Activated naive CD4-positive, alpha-beta T cell treated with anti-CD3 and anti-CD28 coated beads, Interleukin-2, amount 50 U/mL, for 72 hours (primary cell): ENCODE results near the gene CAMK4. TPM values are rescaled to one million over a fixed set of nuclear protein-coding genes. Genes with fewer than 3 reads are reported as not detected.

Experiments used
- ATAC-seq, 2 donors: fragments of 150-1000 bp; cut with Tn5 transposase; 2 replicates each; pipeline ENCODE4 v1.10.0; 2021; ENCODE audit warnings: mild to moderate bottlenecking in 2 of 2, moderate library complexity in 2 of 2
- DNase-seq, 2 donors: peaks; one replicate each; pipeline ENCODE4 v3.0.0; 2021 to 2022; ENCODE audit warnings: low spot score in 2 of 2
- H3K27ac Mint-ChIP-seq, 2 donors: one replicate each; pipeline ENCODE4 v1.8.0; 2022; ENCODE audit warnings: mild to moderate bottlenecking in 2 of 2, mixed read lengths in 2 of 2
- H3K36me3 Mint-ChIP-seq, 2 donors: one replicate each; pipeline ENCODE4 v1.8.0; 2022; ENCODE audit warnings: mixed read lengths in 2 of 2
- H3K9me3 Mint-ChIP-seq, 2 donors: one replicate each; pipeline ENCODE4 v1.8.0; 2022; ENCODE audit warnings: mixed read lengths in 2 of 2
- total RNA-seq, 2 donors: library from RNA; stranded (reverse); gene quantifications; one replicate each; pipeline ENCODE4 v1.2.3, GENCODE V29; 2022

CAMK4 gene
- total RNA-seq, 2 donors from 2014 or later = 39.0 to 51.3 TPM

DNA sequence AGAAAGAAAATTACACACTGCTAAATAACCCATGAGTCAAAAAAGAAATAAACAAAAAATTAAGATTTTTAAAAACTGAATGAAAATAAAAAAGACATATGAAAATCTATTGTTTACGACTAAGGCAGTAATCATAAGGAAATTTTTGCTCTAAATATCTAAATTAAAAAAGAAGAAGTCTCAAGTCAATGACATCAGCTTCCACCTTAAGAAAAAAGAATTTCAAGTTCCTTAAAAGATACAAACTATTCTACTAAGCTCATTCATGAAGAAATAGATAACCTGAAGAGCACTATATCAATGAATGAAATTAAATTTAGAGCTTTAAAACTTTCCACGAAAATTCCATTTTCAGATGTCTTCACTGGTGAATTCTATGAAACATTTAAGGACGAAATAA, 303.9 kb downstream of the CAMK4 start:
- DNase-seq (no peak), ATAC-seq (no peak)
- H3K9me3 Mint-ChIP-seq = peaks cover 0 to 4% of the 10 kb centered on the region in 2 donors
- H3K36me3 Mint-ChIP-seq = no peaks in the 10 kb centered on the region
- H3K27ac Mint-ChIP-seq = no peak overlapping the region

- peak overlapping the region; percentile 45 to 92 for H3K27ac Mint-ChIP-seq
- ATAC-seq (peak; percentile 99 to 100), DNase-seq (peak; percentile 61 to 88)
- peaks cover 6 to 9% of the 10 kb centered on the region in 2 donors for H3K9me3 Mint-ChIP-seq
- H3K36me3 Mint-ChIP-seq = peaks cover 0 to 10% of the 10 kb centered on the region in 2 donors
These were observed 306.1 kb downstream of the CAMK4 start for GRCh38 chr5:111530298-111530740.

DNA sequence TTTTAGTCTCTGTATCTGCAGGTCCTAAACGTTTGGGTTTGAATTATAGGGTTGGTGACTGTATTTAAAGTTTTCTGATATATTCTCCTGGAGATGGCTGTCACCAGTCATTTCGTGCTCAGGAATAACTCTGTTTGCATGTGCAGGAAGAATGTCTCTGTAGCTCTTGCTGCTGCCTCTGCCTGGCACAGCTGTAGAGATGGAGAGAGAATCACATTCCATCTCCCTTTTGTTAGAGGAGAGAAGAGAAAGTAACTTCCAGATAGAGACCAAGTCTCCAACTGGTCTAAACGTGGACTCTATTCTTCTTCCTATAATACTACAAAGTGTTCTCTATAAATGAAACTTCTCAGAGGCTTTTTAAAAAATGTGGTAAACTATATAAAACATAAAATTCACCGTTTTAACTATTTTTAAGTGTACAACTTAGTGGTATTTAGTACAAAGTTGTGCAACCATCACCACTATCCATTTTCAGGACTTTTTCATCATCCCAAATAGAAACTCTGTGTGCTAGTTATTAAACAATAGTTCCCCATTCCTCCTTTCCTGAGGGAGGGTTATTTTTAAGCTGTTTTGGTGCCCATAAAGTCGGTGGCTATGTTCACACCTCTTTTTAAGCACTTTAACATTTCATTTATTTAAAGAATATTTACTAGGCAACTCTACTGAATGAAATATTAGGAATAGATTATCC, 308.9 kb downstream of the CAMK4 start:
- Mint-ChIP-seq H3K36me3 (peaks cover 0 to 10% of the 10 kb centered on the region in 2 donors), H3K27ac (no peak overlapping the region)
- no peak for ATAC-seq

DNA sequence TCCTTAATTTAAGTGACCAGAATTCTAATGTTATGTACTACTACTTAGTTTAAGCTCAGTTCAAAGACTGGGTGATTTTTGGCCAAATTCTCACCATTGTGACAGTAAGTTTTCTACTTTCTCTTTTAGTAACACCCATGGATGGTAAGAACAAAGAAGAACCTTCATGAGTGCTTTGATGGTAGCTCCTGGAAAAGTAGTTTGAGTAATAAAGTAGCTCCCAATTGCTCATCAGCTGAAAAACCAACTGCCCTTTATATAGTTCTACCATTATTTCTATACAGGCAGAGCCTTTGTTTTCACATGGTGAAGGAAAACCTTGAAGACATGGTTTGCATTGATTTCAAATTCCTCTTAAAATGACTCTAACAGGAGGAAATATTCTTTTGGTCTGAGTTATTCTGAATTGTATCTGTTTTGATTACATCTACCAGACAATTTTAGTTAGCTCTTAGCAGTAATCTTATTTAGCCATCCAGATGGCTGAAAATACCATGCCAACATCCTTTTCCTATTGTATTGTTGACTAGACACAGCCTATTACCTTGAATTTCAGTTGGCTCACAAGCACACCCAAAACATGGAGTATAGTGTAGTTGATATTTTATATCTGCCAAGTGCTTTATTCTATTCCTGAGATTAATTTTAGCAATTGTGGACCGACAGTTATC, 311.8 kb downstream of the CAMK4 start:
- peak; percentile 50 to 57 for ATAC-seq
- peaks cover 5 to 6% of the 10 kb centered on the region in 2 donors for H3K9me3 Mint-ChIP-seq
- no peak for DNase-seq
- peaks cover 0 to 10% of the 10 kb centered on the region in 2 donors for H3K36me3 Mint-ChIP-seq
- H3K27ac Mint-ChIP-seq = no peak overlapping the region

More for the DNA sequence above, 308.9 kb downstream of the CAMK4 start:
- H3K9me3 Mint-ChIP-seq = peaks cover 6 to 9% of the 10 kb centered on the region in 2 donors
- no peak for DNase-seq

GRCh38 chr5:111537141-111538024, 313.2 kb downstream of the CAMK4 start:
- peaks cover 5 to 6% of the 10 kb centered on the region in 2 donors for H3K9me3 Mint-ChIP-seq
- H3K36me3 Mint-ChIP-seq = peaks cover 0 to 10% of the 10 kb centered on the region in 2 donors
- H3K27ac Mint-ChIP-seq = no peak overlapping the region
- DNase-seq (no peak), ATAC-seq (no peak)

Other genes with a start within 250 kb of the CAMK4 start
- under 1 TPM; 0.60 to 0.71 TPM for gene TSLP, start 152.7 kb upstream of the CAMK4 start, total RNA-seq
- 10 to 100 TPM; 49.6 to 55.3 TPM for gene WDR36, start 132.0 kb upstream of the CAMK4 start, total RNA-seq